Urothelium cell line (cell line): Measurements from ENCODE around the gene SUSD2.
"Not testable (repeated sequence)": the region's sequence is repeated elsewhere in the genome, so short reads cannot be mapped to it uniquely, and the experiment has no call there.

ENCODE experiments used
- DNase-seq: peaks from one replicate; pipeline ENCODE4 v3.0.0; 2011; ENCODE audit warnings: low spot score, mixed read lengths
- FAIRE-seq: peaks from 2 replicates; lab custom pipeline; 2011; peaks lifted over from hg19 to GRCh38; lab: Jason Lieb, UNC

SUSD2 gene

DNA sequence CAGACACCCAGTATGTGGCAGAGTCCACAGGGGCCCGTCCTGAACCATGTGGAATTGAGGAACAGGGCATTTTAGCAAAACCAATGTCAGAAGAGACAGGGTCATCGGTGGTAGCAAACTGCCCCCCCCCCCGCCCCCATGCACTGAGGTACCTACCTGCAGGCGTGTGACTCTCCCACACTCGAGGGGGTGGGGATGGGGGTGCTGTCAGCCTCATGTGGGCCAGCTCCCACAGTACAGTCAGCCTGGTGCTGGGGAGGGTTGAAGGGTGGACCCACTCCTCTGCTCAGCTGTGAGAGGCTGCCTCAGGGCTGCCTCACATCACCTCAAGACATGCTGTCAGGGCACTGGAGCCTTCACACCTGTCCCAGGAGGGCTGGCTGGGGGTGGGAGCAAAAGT is 10.7 kb upstream of the SUSD2 start:
- FAIRE-seq (no peak), DNase-seq (no peak)

DNA sequence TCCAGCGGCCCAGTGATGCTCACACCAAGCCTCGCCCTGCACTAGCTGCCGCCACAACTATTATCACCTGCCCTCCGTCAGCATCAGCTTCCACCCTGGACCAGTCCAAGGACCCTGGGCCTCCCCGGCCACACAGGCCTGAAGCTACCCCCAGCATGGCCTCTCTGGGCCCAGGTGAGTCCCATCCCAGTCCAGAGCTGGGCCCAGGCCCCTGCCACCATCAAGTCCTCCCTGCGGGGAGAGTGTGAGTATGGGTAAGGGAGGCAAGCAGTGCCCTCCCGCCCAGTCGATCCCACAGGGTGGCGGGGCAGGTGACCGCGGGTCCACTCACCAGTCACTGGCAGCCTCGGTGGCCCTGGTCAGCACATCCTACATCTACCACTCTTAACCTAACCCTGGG is 9.5 kb upstream of the SUSD2 start:
- FAIRE-seq = no peak
- no peak for DNase-seq

DNA sequence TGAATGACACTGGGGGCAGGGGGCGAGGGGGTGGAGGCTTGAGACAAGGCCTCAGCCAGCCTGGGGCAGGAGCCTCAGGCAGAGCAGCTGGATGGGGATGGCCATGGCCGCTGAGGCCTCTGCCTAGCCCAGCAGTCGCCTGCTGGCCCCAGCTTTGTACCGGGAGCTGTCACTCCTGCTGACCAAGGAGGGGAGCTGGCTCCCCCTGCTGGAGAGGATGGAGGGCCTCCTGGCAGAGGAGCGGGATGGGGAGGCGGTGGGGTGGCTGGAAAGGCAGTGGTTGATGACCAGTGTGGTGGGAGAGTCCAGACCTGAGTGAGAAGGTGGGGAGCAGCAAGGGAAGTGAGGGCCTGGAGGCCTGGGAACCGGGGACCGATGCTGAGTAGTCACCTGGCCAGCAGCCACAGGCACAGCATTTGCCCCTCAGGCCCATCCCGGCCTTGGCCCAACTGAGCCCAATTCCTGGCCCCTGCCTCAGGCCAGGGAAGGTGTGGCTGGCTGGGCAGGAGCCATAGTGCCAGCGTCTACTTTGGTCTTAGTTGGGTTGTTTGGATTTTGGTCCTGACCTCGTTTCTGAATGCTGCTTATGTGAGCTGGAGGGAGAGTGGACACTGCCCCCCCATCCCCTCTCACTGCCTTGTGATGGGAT is 6.0 kb upstream of the SUSD2 start:
- FAIRE-seq = peak; percentile 96
- DNase-seq = peak; percentile 86

DNA sequence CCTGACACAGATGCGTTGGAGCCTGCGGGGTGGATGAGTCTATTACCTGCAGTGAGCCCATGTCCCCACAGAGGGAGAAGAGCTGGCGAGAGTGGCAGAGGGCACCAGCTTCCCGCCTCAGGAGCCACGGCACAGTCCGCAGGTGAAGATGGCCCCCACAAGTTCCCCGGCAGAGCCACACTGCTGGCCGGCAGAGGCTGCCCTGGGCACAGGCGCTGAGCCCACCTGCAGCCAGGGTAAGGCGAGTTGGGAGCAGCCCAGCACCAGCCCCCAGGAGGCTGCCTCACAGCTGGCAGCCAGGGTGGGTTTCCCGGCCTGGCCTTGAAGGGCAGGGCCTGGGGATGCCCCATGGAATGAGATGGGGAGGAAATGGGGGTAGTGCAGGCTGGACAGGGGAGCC is 5.2 kb upstream of the SUSD2 start:
- DNase-seq = no peak
- no peak for FAIRE-seq

DNA sequence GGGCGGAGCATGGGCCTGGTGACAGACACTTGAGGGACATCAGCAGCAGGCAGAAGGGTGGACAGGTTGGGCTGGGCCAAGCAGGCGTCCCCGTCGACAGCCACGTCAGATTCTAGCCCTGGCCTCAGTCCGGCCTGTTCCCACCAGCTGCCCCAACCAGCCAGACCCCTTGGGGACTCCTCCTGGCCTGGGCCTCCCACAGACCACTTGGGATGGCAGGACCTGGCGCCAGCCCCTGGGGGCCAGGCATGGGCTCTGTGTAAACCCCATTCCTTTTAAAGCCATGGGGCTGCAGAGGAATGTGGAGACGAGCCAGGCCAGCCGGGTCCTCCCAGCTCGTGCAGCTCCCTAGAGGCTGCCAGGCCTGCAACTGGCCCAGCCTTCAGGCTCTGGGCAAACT is 4.7 kb upstream of the SUSD2 start:
- no peak for DNase-seq
- no peak for FAIRE-seq

DNA sequence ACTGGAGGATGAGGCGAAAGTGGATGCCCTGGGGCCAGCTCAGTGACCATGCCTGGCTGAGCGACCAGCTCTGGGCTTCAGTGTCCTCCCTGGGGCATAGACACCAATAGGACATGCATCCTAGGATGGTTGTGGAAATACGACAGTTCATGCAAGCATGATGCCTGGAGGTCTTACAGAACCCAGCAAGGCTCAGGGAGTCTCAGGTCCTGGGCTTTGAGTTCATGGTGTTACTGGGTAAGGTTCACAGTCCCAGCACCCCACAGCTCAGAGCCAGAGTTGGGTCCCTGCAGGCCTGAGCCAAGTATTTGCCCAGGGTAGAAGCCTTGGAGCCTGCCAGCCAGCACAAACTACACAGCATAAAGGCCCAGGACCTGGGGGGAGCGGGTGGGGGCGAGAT is 4.2 kb upstream of the SUSD2 start:
- no peak for FAIRE-seq

DNA sequence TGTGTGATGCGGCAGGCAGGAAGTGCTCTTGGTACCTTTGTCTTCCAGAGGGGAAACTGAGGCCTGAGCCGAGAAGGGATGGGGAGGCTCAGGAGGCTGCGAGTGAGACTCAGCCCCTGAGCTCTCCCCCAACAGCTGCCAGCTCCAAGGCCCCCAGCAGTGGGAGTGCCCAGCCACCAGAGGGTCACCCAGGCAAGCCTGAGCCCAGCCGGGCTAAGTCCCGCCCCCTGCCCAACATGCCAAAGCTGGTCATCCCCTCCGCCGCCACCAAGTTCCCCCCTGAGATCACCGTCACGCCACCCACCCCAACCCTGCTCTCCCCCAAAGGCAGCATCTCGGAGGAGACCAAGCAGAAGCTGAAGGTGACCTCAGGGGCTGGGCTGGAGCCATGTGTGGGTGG is 3.8 kb upstream of the SUSD2 start:
- no peak for FAIRE-seq
- DNase-seq = no peak

More for the DNA sequence above, 4.2 kb upstream of the SUSD2 start:
- DNase-seq = no peak

DNA sequence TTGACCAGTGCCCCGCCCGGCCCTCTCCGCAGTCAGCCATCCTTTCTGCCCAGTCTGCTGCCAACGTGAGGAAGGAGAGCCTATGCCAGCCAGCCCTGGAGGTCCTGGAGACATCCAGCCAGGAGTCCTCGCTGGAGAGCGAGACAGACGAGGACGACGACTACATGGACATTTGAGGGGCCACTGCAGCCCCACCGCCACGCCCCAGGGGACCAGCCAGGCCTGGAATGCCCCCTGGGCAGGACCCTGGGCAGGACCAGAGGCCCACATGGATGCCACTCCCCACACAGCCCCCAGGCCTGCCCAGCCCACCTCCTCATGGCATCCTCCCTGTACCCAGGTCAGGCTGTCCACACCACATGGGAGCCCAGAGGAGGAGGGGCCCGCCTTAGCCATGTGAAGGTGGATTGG is 3.3 kb upstream of the SUSD2 start:
- FAIRE-seq = no peak
- no peak for DNase-seq

DNA sequence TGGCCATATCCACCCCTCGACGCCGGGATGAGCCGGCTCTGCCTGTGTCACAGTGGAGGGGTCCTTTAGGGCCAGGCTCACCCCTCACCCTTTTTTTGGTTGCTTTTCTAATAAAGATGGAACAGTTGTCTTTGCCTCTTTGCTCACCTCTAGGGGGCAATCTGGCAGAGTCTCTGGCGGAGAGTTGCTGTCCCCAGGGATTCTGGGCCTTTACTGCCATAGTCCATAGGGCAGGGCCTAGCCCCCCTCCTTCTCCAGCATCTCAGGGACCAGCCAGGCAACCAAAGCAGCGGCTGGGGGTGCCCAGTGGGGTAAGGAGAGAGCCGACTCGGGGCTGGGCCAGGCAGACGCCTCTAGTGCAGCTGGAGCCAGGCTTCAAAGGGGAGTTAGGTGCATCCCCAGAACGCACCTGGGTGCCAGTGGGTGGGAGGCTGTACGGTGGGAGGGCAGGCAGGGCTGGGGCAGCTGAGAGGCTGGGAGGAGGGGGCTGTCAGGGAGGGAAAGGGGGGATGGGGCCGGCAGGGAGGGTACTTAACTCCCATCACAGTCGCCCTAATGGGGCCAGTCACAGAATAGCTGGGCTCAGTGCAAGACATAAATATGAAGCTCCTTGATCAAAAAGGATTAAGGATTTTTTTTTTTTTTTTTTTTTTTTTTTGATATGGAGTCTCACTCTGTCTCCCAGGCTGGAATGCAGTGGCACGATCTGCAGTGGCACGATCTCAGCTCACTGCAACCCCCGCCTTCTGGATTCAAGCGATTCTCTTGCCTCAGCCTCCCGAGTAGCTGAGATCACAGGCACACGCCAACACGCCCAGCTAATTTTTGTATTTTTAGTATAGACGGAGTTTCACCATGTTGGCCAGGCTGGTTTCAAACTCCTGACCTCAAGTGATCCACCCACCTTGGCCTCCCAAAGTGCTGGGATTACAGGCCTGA is 2.5 kb upstream of the SUSD2 start:
- FAIRE-seq (no peak), DNase-seq (no peak)

DNA sequence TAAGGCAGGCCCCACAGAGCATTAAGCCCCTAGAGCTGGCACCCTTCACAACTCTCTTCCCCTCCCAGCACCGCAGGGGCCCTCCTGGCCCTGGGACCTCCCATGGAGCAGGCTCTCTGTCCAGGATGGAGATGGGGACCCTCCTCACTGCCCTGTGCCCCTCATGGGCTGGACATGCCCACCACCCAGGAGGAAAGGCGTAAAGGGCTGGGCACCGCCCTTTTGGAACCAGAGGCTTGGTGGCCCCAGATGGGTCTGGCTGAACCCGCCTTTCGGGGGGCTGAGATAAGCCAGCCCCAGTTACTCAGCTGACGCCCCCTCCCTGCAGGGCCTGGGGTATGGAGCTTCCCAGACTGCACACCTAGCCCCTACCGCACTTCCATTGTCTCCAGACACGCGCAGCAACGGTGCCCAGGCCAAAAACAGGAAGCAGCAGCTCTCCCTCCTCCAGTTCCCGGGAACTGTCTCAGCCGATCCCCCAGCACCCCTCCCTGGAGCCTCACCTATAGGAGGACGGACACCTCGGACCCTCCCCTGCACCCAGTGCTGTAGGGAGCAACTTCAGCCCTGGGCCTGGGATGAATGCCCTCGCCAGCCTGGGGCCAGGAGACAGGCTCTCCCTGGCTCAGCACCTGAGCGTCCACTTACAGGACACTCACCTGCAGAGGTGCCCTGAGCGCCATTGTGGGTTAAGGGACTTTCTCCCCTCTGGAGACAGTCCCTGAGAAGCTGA is 1.6 kb upstream of the SUSD2 start:
- no peak for DNase-seq
- no peak for FAIRE-seq

DNA sequence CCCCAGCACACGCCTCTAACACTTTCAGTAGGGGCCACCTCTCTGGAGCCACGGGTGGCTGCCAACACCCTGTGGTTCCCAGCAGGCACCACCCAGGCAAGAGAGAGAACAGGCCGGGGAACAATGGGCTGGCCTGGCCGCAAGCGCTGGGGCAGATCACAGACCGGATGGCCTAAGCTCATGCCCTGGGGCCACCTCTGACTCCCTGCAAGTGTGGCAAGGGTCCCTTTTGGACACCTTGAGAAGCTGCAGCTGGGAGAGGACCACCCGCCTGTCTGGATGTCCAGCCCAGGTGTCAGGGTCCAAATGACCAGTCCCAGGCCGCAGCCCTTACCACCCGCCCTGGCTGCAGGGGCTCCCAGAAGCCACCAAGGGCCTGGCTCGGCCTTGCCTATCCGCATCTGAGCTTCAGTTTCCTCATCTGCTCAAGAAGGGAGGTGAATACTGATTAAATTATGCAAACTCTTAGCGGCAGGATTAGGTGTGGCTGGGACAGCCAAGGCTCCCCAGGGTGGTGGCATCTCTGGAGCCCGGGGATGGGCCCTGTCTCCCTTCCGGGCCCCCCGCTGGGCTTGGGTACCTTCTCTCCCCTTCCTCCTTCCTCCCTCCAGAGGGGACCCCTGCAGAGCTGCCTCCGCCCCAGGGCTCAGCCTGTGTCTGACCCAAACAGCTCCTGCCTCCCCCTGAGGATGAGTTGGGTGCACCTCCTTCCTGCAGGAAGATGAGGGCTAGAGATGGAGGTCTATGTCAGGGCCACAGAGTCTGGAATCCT is 785 bp upstream of the SUSD2 start:
- no peak for FAIRE-seq
- DNase-seq = no peak

DNA sequence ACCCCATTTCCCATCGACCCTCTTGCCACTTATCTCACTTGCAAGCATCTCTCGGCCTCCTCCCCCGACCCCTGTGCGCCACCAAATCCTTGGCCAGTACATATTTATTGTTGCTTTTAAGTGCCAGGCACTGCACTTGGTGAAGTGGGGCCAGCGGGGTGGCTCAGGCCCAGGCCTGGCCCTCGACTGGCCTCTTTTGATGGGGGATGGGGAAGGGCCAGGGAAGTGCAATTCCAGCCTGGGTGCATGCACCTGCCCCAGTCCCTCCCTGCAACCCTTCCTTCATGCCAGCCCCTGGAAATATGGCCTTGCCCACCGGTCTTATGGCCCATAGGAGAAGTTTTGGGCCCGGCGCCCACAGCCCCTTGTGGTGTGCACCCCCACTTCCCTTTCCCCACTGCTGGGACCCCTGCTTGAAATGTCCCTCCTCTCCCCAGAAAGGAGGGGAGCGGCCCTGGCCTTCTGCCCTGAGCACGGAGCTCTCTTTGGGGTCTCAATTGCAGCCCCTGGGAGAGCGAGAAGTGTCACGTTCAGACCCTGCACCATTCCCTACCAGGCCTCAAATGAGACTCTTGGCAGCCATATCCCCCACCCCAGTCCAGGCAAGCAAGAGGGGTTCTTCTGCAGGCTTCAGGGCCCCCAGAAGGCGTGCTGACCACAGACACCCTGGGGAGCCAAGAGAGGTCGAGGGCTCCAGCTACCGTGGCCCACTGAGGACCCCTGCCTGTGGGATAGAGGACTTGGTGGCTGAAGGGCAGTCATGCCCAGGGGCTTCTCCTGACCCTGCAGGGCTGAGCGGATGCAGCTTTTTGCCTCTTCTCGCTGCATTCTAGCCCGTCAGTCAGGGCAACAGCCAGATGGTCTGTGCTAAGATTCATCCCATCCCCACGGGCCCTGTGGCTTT is 961 bp downstream of the SUSD2 start:
- no peak for DNase-seq
- peak; percentile 46 for FAIRE-seq

DNA sequence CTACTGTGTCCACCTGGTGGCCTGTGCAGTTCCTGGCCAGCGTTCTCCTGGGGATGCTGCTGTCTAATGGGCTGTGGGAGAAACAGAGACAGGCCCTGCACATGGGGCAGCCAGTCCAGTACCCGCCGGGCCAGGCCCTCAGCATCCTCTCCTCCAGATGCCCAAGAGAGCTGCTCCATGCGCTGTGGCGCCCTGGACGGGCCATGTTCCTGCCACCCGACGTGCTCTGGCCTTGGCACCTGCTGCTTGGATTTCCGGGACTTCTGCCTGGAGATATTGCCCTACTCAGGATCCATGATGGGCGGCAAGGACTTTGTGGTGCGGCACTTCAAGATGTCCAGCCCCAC is 1.6 kb downstream of the SUSD2 start:
- FAIRE-seq, DNase-seq: not testable (repeated sequence)

DNA sequence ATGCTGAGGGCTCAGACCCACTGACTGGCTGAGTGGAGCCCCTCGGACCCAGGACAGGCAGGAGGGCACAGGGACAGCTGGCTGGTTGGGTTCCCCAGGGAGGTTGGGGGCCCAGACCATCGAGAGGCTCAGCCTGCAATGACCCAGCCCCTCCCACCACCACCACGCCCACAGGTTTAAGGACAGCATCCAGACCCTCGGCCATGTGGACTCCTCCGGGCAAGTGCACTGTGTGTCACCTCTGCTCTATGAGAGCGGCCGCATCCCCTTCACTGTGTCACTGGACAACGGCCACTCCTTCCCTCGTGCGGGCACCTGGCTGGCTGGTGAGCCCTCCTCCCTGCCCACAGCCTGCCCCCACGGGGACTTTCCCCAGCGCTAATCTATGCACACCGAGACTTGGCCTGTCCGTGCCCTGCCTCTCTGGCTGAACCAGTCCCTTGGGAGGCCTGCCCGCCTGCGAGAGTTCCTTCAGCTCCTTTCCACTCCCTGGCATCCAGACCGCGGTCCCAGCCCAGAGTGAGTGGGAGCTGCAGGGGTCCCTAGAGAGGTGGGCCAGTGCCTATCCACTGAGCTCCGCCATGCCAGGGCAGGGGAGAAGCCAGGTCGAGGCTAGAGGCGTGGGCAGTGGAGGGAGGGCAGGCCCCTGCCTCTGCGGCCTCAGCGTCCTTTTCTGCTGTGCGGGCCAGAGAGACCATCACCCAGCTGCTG is 2.2 kb downstream of the SUSD2 start:
- no peak for DNase-seq
- no peak for FAIRE-seq

DNA sequence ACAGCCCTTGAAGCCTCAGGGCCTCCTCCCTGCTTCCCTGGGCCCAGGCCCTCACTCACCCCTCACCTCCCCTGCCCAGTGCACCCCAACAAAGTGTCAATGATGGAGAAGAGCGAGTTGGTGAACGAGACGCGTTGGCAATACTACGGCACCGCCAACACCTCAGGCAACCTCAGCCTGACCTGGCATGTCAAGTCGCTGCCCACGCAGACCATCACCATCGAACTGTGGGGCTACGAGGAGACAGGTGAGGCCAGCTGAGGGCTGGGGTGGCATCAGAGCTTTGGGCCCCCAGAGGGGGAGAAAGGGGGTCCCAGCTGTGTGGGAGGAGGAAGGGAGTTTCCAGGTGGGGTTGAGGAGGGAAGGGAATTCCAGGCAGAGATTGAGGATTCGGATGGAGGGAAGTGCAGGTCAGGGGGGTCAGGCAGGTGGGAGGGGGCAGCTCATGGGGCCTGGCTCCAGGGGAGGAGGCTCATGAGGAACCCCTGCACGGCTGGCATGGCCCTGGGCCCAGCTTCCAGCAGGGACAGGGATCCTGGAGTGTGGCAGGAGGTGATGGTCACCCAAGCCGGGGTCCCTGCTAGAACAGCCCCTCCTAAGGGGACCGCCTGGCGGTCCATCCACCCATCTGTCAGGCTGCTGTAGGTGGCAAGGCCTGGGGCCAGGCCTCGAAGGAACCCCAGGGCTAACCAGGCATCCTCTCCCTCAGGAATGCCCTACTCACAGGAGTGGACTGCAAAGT is 2.9 kb downstream of the SUSD2 start:
- DNase-seq = no peak
- no peak for FAIRE-seq

DNA sequence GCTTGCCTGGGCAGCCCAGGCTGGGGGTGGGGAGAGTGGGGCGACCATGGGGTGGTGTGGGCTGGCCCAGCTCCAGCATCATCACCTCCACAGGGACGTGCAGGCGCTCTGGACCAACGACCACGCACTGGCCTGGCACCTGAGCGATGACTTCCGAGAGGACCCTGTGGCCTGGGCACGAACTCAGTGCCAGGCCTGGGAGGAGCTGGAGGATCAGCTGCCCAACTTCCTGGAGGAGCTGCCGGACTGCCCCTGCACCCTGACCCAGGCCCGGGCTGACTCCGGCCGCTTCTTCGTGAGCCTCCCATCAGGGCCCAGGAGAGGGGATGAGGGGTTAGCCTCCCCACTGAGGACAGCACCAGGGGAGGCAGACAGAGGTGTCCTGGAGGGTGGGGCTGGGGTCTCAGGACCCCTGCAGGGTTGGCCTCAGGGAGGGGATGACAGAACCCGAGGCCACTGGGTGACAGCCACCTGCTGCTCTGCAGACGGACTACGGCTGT is 3.8 kb downstream of the SUSD2 start:
- DNase-seq (no peak), FAIRE-seq (no peak)

DNA sequence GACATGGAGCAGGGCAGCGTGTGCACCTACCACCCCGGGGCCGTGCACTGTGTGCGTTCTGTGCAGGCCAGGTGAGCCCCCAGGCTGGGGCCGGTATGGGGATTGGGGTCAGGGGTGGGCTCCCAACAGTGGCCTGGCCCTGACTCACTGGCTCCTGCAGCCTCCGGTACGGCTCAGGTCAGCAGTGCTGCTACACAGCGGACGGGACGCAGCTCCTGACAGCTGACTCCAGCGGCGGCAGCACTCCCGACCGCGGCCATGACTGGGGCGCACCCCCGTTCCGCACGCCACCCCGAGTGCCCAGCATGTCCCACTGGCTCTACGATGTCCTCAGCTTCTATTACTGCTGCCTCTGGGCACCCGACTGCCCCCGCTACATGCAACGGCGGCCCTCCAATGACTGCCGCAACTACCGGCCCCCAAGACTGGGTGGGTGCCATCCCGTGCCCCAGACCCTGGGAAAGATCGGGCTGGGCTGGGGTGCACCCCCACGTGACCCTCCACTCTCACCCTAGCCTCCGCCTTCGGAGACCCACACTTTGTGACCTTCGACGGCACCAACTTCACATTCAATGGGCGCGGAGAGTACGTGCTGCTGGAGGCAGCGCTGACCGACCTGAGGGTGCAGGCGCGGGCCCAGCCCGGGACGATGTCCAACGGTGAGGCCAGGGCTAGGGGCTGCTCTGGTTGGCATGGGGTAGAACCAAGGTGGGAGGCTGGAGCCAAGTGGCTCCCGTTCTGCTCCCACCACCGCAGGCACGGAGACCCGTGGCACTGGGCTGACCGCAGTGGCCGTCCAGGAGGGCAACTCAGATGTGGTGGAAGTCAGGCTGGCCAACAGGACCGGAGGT is 4.4 kb downstream of the SUSD2 start:
- DNase-seq (no peak), FAIRE-seq (no peak)

DNA sequence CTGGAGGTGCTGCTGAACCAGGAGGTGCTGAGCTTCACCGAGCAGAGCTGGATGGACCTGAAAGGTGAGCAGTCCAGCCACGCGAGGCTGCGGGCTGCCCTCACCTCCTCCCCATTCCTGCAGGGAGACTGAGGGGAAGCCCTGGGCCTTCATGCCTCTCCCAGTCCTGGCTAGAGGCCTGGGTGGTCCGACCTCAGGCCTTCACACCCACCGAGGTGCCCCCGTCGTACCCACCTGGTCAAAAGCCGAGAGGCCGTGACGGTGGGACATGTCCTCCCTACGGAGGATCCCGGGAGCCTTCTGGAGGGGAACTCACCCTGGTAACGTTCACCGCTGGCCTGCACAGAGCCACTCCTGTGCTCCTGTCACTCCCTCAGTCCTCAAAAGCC is 5.1 kb downstream of the SUSD2 start:
- no peak for FAIRE-seq
- DNase-seq = no peak
